WTC11 (cell line): Measurements from ENCODE around the gene NMB.

Experiments used
- ATF1 ChIP-seq: sonication (generic); formaldehyde crosslinking; IDR thresholded peaks from 2 replicates; pipeline ENCODE4 v1.8.1; 2023; ENCODE audit warnings: mild to moderate bottlenecking, moderate library complexity, missing genetic modification reagents
- ESRRA ChIP-seq: sonication (generic); formaldehyde crosslinking; IDR thresholded peaks from 2 replicates; pipeline ENCODE4 v1.8.1; 2022; ENCODE audit warnings: mild to moderate bottlenecking, missing genetic modification reagents, borderline replicate concordance
- ETV6 ChIP-seq: sonication (generic); formaldehyde crosslinking; IDR thresholded peaks from 2 replicates; pipeline ENCODE4 v1.8.1; 2022; ENCODE audit warnings: mild to moderate bottlenecking, missing genetic modification reagents
- FOXJ3 ChIP-seq: sonication (generic); formaldehyde crosslinking; IDR thresholded peaks from 2 replicates; pipeline ENCODE4 v1.9.0; 2021; ENCODE audit warnings: missing genetic modification reagents, mild to moderate bottlenecking, borderline replicate concordance
- GABPB1 ChIP-seq: sonication (generic); formaldehyde crosslinking; IDR thresholded peaks from 2 replicates; pipeline ENCODE4 v1.8.1; 2023; ENCODE audit warnings: mild to moderate bottlenecking, missing genetic modification reagents
- JAZF1 ChIP-seq: fragments of 250-450 bp; sonication (Bioruptor Pico); IDR thresholded peaks from 2 replicates; pipeline ENCODE4 v1.9.0; 2021; ENCODE audit warnings: moderate library complexity, mild to moderate bottlenecking, inconsistent platforms
- KAT7 ChIP-seq: sonication (generic); formaldehyde crosslinking; IDR thresholded peaks from 2 replicates; pipeline ENCODE4 v1.8.1; 2023; ENCODE audit warnings: missing genetic modification reagents, mild to moderate bottlenecking, borderline replicate concordance
- RELA ChIP-seq: sonication (generic); formaldehyde crosslinking; IDR thresholded peaks from 2 replicates; pipeline ENCODE4 v1.8.1; 2022; ENCODE audit warnings: missing genetic modification reagents, mild to moderate bottlenecking, borderline replicate concordance
- SMAD4 ChIP-seq: sonication (generic); formaldehyde crosslinking; IDR thresholded peaks from 2 replicates; pipeline ENCODE4 v1.8.0; 2022; ENCODE audit warnings: mild to moderate bottlenecking, missing genetic modification reagents
- TF ChIP-seq, protein P1 (sequence below): sonication (generic); formaldehyde crosslinking; IDR thresholded peaks from 2 replicates; pipeline ENCODE4 v1.8.1; 2022; ENCODE audit warnings: low read depth, missing genetic modification reagents, borderline replicate concordance
- TF ChIP-seq, protein P2 (sequence below): fragments of 200-600 bp; IDR thresholded peaks from 2 replicates; pipeline ENCODE4 v1.8.0; 2022; ENCODE audit warnings: antibody characterized with exemption
- TF ChIP-seq, protein P3 (sequence below): sonication (generic); formaldehyde crosslinking; IDR thresholded peaks from 2 replicates; pipeline ENCODE4 v1.8.1; 2023; ENCODE audit warnings: mild to moderate bottlenecking, missing genetic modification reagents, borderline replicate concordance

DNA sequence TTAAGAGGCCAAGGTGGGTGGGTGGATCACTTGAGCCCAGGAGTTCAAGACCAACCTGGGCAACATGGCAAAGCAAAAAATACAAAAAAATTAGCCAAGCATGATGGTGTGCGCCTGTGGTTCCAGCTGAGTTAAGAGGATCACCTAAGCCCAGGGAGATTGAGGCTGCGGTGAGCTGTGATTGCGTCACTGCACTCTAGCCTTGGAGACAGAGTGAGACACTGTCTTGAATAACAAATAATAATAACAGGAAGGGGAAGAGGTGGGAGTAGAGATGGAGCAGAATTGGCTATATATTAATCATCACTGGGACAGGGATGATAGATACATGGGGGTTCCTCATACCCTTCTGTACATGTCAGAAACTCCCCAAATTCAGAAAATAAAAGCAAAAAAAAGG is 23.8 kb upstream of the NMB start:
- TF ChIP-seq, protein P1, sequence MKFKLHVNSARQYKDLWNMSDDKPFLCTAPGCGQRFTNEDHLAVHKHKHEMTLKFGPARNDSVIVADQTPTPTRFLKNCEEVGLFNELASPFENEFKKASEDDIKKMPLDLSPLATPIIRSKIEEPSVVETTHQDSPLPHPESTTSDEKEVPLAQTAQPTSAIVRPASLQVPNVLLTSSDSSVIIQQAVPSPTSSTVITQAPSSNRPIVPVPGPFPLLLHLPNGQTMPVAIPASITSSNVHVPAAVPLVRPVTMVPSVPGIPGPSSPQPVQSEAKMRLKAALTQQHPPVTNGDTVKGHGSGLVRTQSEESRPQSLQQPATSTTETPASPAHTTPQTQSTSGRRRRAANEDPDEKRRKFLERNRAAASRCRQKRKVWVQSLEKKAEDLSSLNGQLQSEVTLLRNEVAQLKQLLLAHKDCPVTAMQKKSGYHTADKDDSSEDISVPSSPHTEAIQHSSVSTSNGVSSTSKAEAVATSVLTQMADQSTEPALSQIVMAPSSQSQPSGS (CRISPR knock-in tag), result no peak
- TF ChIP-seq, protein P2, sequence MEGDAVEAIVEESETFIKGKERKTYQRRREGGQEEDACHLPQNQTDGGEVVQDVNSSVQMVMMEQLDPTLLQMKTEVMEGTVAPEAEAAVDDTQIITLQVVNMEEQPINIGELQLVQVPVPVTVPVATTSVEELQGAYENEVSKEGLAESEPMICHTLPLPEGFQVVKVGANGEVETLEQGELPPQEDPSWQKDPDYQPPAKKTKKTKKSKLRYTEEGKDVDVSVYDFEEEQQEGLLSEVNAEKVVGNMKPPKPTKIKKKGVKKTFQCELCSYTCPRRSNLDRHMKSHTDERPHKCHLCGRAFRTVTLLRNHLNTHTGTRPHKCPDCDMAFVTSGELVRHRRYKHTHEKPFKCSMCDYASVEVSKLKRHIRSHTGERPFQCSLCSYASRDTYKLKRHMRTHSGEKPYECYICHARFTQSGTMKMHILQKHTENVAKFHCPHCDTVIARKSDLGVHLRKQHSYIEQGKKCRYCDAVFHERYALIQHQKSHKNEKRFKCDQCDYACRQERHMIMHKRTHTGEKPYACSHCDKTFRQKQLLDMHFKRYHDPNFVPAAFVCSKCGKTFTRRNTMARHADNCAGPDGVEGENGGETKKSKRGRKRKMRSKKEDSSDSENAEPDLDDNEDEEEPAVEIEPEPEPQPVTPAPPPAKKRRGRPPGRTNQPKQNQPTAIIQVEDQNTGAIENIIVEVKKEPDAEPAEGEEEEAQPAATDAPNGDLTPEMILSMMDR, result no peak
- TF ChIP-seq GABPB1 (CRISPR knock-in tag), result no peak
- TF ChIP-seq, protein P3, sequence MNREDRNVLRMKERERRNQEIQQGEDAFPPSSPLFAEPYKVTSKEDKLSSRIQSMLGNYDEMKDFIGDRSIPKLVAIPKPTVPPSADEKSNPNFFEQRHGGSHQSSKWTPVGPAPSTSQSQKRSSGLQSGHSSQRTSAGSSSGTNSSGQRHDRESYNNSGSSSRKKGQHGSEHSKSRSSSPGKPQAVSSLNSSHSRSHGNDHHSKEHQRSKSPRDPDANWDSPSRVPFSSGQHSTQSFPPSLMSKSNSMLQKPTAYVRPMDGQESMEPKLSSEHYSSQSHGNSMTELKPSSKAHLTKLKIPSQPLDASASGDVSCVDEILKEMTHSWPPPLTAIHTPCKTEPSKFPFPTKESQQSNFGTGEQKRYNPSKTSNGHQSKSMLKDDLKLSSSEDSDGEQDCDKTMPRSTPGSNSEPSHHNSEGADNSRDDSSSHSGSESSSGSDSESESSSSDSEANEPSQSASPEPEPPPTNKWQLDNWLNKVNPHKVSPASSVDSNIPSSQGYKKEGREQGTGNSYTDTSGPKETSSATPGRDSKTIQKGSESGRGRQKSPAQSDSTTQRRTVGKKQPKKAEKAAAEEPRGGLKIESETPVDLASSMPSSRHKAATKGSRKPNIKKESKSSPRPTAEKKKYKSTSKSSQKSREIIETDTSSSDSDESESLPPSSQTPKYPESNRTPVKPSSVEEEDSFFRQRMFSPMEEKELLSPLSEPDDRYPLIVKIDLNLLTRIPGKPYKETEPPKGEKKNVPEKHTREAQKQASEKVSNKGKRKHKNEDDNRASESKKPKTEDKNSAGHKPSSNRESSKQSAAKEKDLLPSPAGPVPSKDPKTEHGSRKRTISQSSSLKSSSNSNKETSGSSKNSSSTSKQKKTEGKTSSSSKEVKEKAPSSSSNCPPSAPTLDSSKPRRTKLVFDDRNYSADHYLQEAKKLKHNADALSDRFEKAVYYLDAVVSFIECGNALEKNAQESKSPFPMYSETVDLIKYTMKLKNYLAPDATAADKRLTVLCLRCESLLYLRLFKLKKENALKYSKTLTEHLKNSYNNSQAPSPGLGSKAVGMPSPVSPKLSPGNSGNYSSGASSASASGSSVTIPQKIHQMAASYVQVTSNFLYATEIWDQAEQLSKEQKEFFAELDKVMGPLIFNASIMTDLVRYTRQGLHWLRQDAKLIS (CRISPR knock-in tag), result no peak
- TF ChIP-seq ETV6 (CRISPR knock-in tag), result no peak
- TF ChIP-seq JAZF1, result no peak
- TF ChIP-seq ATF1 (CRISPR knock-in tag), result no peak
- no peak for TF ChIP-seq FOXJ3 (CRISPR knock-in tag)
- no peak for TF ChIP-seq ESRRA (CRISPR knock-in tag)
- TF ChIP-seq SMAD4 (CRISPR knock-in tag), result no peak
- no peak for TF ChIP-seq KAT7 (CRISPR knock-in tag)
- TF ChIP-seq RELA (CRISPR knock-in tag), result no peak
